Pancreas (tissue), 10 donors: ENCODE measurements around the gene ATP9B. TPM values are rescaled to one million over a fixed set of nuclear protein-coding genes. Genes with fewer than 3 reads are reported as not detected.

Experiments used
- ATAC-seq, 4 donors: fragments of 200-7000 bp; cut with Tn5 transposase; one replicate each; pipeline versions ENCODE4 v1.8.0 to v1.9.1; 2020; ENCODE audit warnings: mild to moderate bottlenecking in 4 of 4, moderate library complexity in 4 of 4
- DNase-seq, 6 donors: peaks; one replicate each; pipeline ENCODE4 v3.0.0-alpha.2; 2020
- FAIRE-seq: peaks from 2 replicates; lab custom pipeline; 2012; peaks lifted over from hg19 to GRCh38; lab: Jason Lieb, UNC
- H3K27ac ChIP-seq, 4 donors: fragments of 200-600 bp; sonication (generic); 1 replicate in 3 of 4; 2 replicates in 1 of 4; pipeline versions ENCODE4 v1.5.0 to v1.8.0; 2020
- H3K27me3 ChIP-seq, 4 donors: fragments of 200-600 bp; one replicate each; pipeline ENCODE4 v1.8.0; 2021
- H3K36me3 ChIP-seq, 3 donors: fragments of 200-600 bp; sonication (generic) in 1 of 3; one replicate each; pipeline versions ENCODE4 v1.5.0 to v1.8.0; 2020 to 2021
- H3K4me1 ChIP-seq, 3 donors: fragments of 200-600 bp; one replicate each; pipeline ENCODE4 v1.8.0; 2021
- H3K4me3 ChIP-seq, 4 donors: fragments of 200-600 bp; sonication (generic) in 2 of 4; one replicate each; pipeline versions ENCODE4 v1.5.0 to v1.8.0; 2020 to 2021
- H3K9me3 ChIP-seq, 4 donors: fragments of 200-600 bp; one replicate each; pipeline ENCODE4 v1.8.0; 2021
- CTCF ChIP-seq, 4 donors: fragments of 200-600 bp; sonication (generic) in 3 of 4; IDR thresholded peaks; one replicate each; pipeline versions ENCODE4 v1.5.0 to v1.8.0; 2021; ENCODE audit warnings: antibody characterized with exemption in 4 of 4
- WGBS, 2 donors: extraction: QIAGEN DNeasy Blood & Tissue Kit; methylation state at CpG; one replicate each; pipeline ENCODE4 v1.1.7; 2013; 5-methylcytosine and 5-hydroxymethylcytosine counted together
- intact Hi-C, 3 donors: fragments of 100-400 bp; cut with DNase I; formaldehyde crosslinking; loops; one replicate each; pipeline versions ENCODE4 v1.11.1 to v1.14.2; 2022
- polyA plus RNA-seq, 2 donors: library from polyadenylated mRNA; stranded (reverse); fragments of 200-250 nt; gene quantifications; one replicate each; pipeline ENCODE4 v1.2.3, GENCODE V29; 2013
- total RNA-seq, 6 donors: library from RNA; stranded (reverse); fragmentation: NEBNext Ultra II Directional in 4 of 6; extraction: Animal tissue kit (Norgen Biotek cat#: 25700) in 4 of 6; gene quantifications; one replicate each; pipeline versions ENCODE4 v1.2.1 to v1.2.4, GENCODE V29; 2021 to 2023
- donor health status: healthy with polysubstance abuse.
- donor health status: DM: no; HTN: no; CAD: no; lungs with moderate emphysema.
- donor health status: DM: no; HTN: no; CAD: no.
- donor health status: control.
- donor health status: control.
- donor health status: Bipolar disorder and iron deficiency.
- donor health status: DM: yes; HTN: yes; CAD: no.
- donor health status: DM: no; HTN: no; CAD: no.
- donor health status: DM: no; HTN: no; CAD: no.
- donor health status: DM: yes; HTN: yes; CAD: no.

Gene ATP9B
- total and polyA plus RNA-seq, 8 donors = 10.2 to 19.0 (median 15.5) TPM

- intact Hi-C loops = no loop called here
- Histone ChIP-seq H3K27ac (no peak overlapping the region), H3K36me3 (no peaks in the 10 kb centered on the region), H3K4me3 (no peak overlapping the region), H3K4me1 (no peaks in the 10 kb centered on the region), H3K9me3 (no peaks in the 10 kb centered on the region), H3K27me3 (no peaks in the 10 kb centered on the region)
- WGBS, 2 donors = 75% methylated on average over 4 of the region's 4 CpGs
- no peak for FAIRE-seq
- ATAC-seq = no peak
- no peak for TF ChIP-seq CTCF (IDR thresholded peaks at IDR 0.05)
- DNase-seq = no peak
Measured at GRCh38 chr18:79139206-79139605, 70.0 kb downstream of the ATP9B start.

GRCh38 chr18:79147014-79147413 is 77.8 kb downstream of the ATP9B start:
- no peak for FAIRE-seq
- Histone ChIP-seq H3K27me3 (no peaks in the 10 kb centered on the region), H3K4me1 (no peaks in the 10 kb centered on the region), H3K9me3 (no peaks in the 10 kb centered on the region), H3K4me3 (no peak overlapping the region), H3K36me3 (no peaks in the 10 kb centered on the region), H3K27ac (no peak overlapping the region)
- 91 to 94% methylated on average over 4 of the region's 4 CpGs for WGBS, 2 donors
- DNase-seq = no peak
- no peak for TF ChIP-seq CTCF (IDR thresholded peaks at IDR 0.05)
- no peak for ATAC-seq
- intact Hi-C loops = no loop called here

- no peaks in the 10 kb centered on the region for H3K9me3 ChIP-seq
- WGBS, 2 donors = 88 to 94% methylated on average over 2 of the region's 2 CpGs
- H3K4me3 ChIP-seq = no peak overlapping the region
- intact Hi-C loops = no loop called here
- DNase-seq (no peak), ATAC-seq (no peak), FAIRE-seq (no peak)
- no peaks in the 10 kb centered on the region for H3K27me3 ChIP-seq
- no peak overlapping the region for H3K27ac ChIP-seq
- no peaks in the 10 kb centered on the region for H3K4me1 ChIP-seq
- TF ChIP-seq CTCF (IDR thresholded peaks at IDR 0.05) = no peak
- no peaks in the 10 kb centered on the region for H3K36me3 ChIP-seq
Measured at GRCh38 chr18:79151191-79151590, 82.0 kb downstream of the ATP9B start.

GRCh38 chr18:79156327-79156726 is 87.1 kb downstream of the ATP9B start:
- DNase-seq (no peak), ATAC-seq (no peak), FAIRE-seq (no peak)
- Histone ChIP-seq H3K9me3 (no peaks in the 10 kb centered on the region), H3K27me3 (no peaks in the 10 kb centered on the region), H3K4me3 (no peak overlapping the region), H3K4me1 (no peaks in the 10 kb centered on the region), H3K36me3 (peaks cover 0 to 12% (median 0%) of the 10 kb centered on the region in 3 donors), H3K27ac (peak overlapping the region in 1 of 4 donors; percentile 36)
- WGBS, 2 donors = 86 to 87% methylated on average over 4 of the region's 4 CpGs
- TF ChIP-seq CTCF (IDR thresholded peaks at IDR 0.05) = no peak
- intact Hi-C loops = no loop called here

GRCh38 chr18:79164706-79165105 is 95.5 kb downstream of the ATP9B start:
- Histone ChIP-seq H3K4me3 (no peak overlapping the region), H3K27ac (no peak overlapping the region), H3K27me3 (no peaks in the 10 kb centered on the region), H3K4me1 (peaks cover 0 to 4% (median under 1%) of the 10 kb centered on the region in 3 donors), H3K9me3 (no peaks in the 10 kb centered on the region), H3K36me3 (peaks cover 0 to 10% (median 0%) of the 10 kb centered on the region in 3 donors)
- ATAC-seq (no peak), DNase-seq (no peak), FAIRE-seq (no peak)
- intact Hi-C loops = no loop called here
- WGBS, 2 donors = 96 to 97% methylated on average over 1 of the region's 1 CpG
- no peak for TF ChIP-seq CTCF (IDR thresholded peaks at IDR 0.05)
